OCI-LY3 (cell line): ENCODE measurements around the gene NEU1.

Source experiments
- CTCF ChIP-seq: fragments of 200-600, 300-600 bp; sonication (generic); IDR thresholded peaks from 2 replicates; pipeline ENCODE4 v1.5.1; 2014; ENCODE audit warnings: antibody characterized with exemption, low read length, low read depth
- EZH2phosphoT487 ChIP-seq: fragments of 200-600 bp; shearing (Covaris generic); IDR thresholded peaks from 2 replicates; pipeline ENCODE4 v1.6.1; 2018; ENCODE audit warnings: antibody characterized with exemption, mixed run types, low read depth

- TF ChIP-seq CTCF: no peak
- TF ChIP-seq EZH2phosphoT487: no peak
Measured at GRCh38 chr6:31831350-31832215, 31.0 kb downstream of the NEU1 start.
